Breast epithelium (tissue), 4 donors: ENCODE data around the gene PCP4L1. TPM values are rescaled to one million over a fixed set of nuclear protein-coding genes. Genes with fewer than 3 reads are reported as not detected.

Experiments
- DNase-seq, 2 donors: peaks; one replicate each; pipeline ENCODE4 v3.0.0-alpha.2; 2019; ENCODE audit warnings: low spot score in 2 of 2
- H3K27ac ChIP-seq, 2 donors: fragments of 200-600 bp; sonication (generic) in 1 of 2; one replicate each; pipeline ENCODE4 v1.5.1; 2016 to 2019; ENCODE audit warnings: mild to moderate bottlenecking in 1 of 2
- H3K27me3 ChIP-seq, 2 donors: fragments of 200-600 bp; sonication (generic) in 1 of 2; one replicate each; pipeline versions ENCODE4 v1.5.1 to v1.6.0; 2017 to 2019; ENCODE audit warnings: control low read depth in 1 of 2, mild to moderate bottlenecking in 1 of 2
- H3K36me3 ChIP-seq: fragments of 200-600 bp; one replicate; pipeline ENCODE4 v1.5.1; 2019
- H3K4me1 ChIP-seq, 2 donors: fragments of 200-600 bp; sonication (generic); one replicate each; pipeline ENCODE4 v1.5.1; 2016 to 2019; ENCODE audit warnings: control low read depth in 1 of 2
- H3K4me3 ChIP-seq, 3 donors: fragments of 200-600 bp; sonication (generic); 1 replicate in 2 of 3; 2 replicates in 1 of 3; pipeline ENCODE4 v1.5.1; 2016 to 2019; ENCODE audit warnings: mild to moderate bottlenecking in 3 of 3, moderate library complexity in 2 of 3
- H3K9me3 ChIP-seq, 2 donors: fragments of 200-600 bp; sonication (generic) in 1 of 2; one replicate each; pipeline ENCODE4 v1.5.1; 2016 to 2019; ENCODE audit warnings: control low read depth in 1 of 2
- POLR2A ChIP-seq: fragments of 450-650 bp; IDR thresholded peaks from one replicate; pipeline ENCODE4 v1.6.1; 2016; ENCODE audit warnings: antibody characterized with exemption, mild to moderate bottlenecking, moderate library complexity
- POLR2AphosphoS5 ChIP-seq, 3 donors: sonication (generic); formaldehyde crosslinking; IDR thresholded peaks; one replicate each; pipeline ENCODE4 v1.6.1; 2017; ENCODE audit warnings: antibody characterized with exemption in 3 of 3
- intact Hi-C: fragments of 100-400 bp; cut with DNase I; formaldehyde crosslinking; loops from one replicate; pipeline ENCODE4 v1.15.1; 2023; ENCODE audit warnings: low total_unique reads
- total RNA-seq, 3 donors: library from RNA; depleted of rRNA; stranded (reverse); fragments of >200 nt; gene quantifications; one replicate each; pipeline ENCODE4 v1.1.0, GENCODE V29; 2016
- TF ChIP-seq, protein P1 (sequence below), 3 donors: fragments of 450-650 bp; IDR thresholded peaks; one replicate each; pipeline ENCODE4 v1.5.1; 2016 to 2017; ENCODE audit warnings: antibody characterized with exemption in 3 of 3, mild to moderate bottlenecking in 3 of 3, moderate library complexity in 3 of 3

PCP4L1 gene
- total RNA-seq, 3 donors from 2014 or later = 0.32 to 2.0 (median 0.73) TPM

DNA sequence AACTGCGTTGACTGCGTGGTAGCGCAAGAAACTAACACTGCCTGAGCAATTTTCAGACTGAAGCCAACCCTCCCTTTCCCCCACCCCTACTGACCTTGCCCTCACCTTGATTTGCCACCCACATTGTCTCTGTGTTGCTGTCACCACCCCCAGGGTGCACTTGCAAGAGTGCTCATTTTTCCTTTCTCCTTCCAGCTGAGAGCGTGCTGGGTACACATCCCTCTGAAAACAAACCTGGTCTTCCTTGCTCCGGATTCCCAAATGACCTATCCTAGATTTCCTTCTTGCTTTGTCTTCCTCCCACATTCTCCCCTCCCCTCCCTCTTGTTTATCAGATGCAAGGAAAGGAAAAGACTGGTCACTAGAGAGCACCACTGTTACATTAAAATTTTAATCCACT is 27.0 kb downstream of the PCP4L1 start:
- intact Hi-C loops = no loop called here
- Histone ChIP-seq H3K27ac (no peak overlapping the region), H3K4me3 (no peak overlapping the region), H3K4me1 (no peaks in the 10 kb centered on the region), H3K36me3 (no peaks in the 10 kb centered on the region), H3K27me3 (no peaks in the 10 kb centered on the region), H3K9me3 (no peaks in the 10 kb centered on the region)
- no peak for DNase-seq
- TF ChIP-seq POLR2AphosphoS5 (IDR thresholded peaks at IDR 0.05) (no peak), POLR2A (no peak)
- TF ChIP-seq, protein P1, sequence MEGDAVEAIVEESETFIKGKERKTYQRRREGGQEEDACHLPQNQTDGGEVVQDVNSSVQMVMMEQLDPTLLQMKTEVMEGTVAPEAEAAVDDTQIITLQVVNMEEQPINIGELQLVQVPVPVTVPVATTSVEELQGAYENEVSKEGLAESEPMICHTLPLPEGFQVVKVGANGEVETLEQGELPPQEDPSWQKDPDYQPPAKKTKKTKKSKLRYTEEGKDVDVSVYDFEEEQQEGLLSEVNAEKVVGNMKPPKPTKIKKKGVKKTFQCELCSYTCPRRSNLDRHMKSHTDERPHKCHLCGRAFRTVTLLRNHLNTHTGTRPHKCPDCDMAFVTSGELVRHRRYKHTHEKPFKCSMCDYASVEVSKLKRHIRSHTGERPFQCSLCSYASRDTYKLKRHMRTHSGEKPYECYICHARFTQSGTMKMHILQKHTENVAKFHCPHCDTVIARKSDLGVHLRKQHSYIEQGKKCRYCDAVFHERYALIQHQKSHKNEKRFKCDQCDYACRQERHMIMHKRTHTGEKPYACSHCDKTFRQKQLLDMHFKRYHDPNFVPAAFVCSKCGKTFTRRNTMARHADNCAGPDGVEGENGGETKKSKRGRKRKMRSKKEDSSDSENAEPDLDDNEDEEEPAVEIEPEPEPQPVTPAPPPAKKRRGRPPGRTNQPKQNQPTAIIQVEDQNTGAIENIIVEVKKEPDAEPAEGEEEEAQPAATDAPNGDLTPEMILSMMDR (IDR thresholded peaks at IDR 0.05) = no peak

DNA sequence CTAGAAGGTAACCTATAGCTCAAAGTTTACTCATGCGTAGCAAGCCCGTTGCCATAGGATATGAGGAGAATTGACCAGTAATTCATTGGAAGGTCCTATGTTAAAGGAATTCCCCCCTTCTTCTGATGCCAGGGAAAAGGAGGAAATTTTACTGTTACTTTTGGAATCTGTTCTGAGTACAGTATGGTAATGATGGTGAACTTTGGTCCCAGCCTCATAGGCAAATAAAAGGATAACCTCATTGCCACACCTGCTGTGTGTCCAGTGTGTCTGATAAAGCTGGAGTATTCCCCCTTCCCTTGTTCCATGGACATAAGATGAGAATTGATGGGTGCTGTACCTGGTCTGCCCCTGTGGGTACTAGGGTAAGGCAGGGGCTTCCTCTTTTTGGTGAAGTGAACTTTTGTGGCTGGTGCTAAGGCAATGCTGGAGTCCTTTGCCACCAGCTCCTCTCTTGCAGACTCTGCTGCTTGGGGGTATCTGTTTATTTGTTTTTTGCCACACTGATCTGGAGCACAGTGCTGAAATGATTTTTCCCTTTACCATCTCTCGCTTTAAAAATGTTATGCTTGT is 29.0 kb downstream of the PCP4L1 start:
- H3K4me3 ChIP-seq = no peak overlapping the region
- H3K27ac ChIP-seq = no peak overlapping the region
- no peaks in the 10 kb centered on the region for H3K36me3 ChIP-seq
- TF ChIP-seq, protein P1 (IDR thresholded peaks at IDR 0.05) = no peak
- no peak for TF ChIP-seq POLR2A
- no peak for TF ChIP-seq POLR2AphosphoS5 (IDR thresholded peaks at IDR 0.05)
- no peaks in the 10 kb centered on the region for H3K27me3 ChIP-seq
- intact Hi-C loops = no loop called here
- no peak for DNase-seq
- no peaks in the 10 kb centered on the region for H3K9me3 ChIP-seq
- no peaks in the 10 kb centered on the region for H3K4me1 ChIP-seq

DNA sequence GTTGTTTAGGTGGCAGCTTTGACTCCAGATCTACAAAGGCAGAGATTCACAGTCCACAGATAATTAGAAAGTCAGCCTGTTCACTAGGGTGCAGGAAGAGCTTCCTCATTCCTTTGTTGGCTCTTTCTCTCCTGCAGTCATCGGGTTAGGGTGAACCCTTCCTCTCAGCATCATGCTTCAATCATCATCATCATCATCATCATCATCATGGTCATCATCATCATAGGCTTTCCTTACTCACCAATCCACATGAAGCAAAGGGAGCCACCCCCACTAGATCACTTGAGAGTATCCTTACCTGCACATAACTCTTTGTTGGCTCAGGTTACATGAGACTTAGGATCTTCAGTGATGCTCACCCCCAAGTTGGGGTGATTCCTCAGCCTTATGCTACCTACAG is 32.2 kb downstream of the PCP4L1 start:
- Histone ChIP-seq H3K27me3 (no peaks in the 10 kb centered on the region), H3K9me3 (no peaks in the 10 kb centered on the region), H3K4me3 (no peak overlapping the region), H3K4me1 (no peaks in the 10 kb centered on the region), H3K27ac (no peak overlapping the region), H3K36me3 (no peaks in the 10 kb centered on the region)
- no peak for DNase-seq
- no peak for TF ChIP-seq POLR2A
- TF ChIP-seq, protein P1 (IDR thresholded peaks at IDR 0.05) = no peak
- intact Hi-C loops = no loop called here

DNA sequence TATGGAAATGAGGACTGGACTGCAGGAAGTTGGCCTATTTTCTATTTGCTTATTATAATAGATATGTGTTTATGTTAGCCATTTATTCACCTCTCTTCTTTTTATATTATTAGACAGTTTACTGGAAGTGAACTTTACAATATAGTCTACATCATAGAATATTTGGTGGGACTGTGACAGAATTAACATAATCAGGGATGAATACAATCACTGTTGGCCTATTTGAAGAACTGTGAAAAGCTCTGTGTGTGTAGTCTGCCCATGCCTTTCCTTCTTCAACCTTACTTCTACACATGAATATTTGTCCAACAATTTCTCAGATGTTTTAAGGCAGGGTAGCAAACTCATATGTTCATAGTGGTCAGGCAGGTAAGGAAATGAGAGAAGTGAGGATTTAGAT is 38.9 kb downstream of the PCP4L1 start:
- intact Hi-C loops = no loop called here
- no peak for TF ChIP-seq POLR2A
- TF ChIP-seq POLR2AphosphoS5 (IDR thresholded peaks at IDR 0.05) = no peak
- TF ChIP-seq, protein P1 (IDR thresholded peaks at IDR 0.05) = no peak
- Histone ChIP-seq H3K9me3 (no peaks in the 10 kb centered on the region), H3K4me3 (no peak overlapping the region), H3K27ac (no peak overlapping the region), H3K27me3 (no peaks in the 10 kb centered on the region), H3K36me3 (no peaks in the 10 kb centered on the region), H3K4me1 (no peaks in the 10 kb centered on the region)
- no peak for DNase-seq

DNA sequence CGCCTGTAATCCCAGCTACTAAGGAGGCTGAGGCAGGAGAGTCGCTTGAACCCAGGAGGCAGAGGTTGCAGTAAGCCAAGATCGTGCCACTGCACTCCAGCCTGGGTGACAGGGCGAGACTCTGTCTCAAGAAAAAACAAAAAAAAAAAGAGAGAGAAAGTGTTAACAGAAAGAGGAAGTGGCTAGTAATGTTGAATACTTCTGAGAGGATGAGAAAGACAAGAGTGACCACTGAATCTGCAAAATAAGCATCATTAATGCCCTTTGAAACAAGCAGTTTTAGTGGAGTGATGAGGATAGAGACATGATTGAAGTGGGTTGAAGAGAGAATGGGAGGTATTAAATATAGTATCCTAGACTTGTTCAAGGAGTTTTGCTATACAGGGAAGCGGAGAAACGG is 39.6 kb downstream of the PCP4L1 start:
- H3K4me3 ChIP-seq = no peak overlapping the region
- no peaks in the 10 kb centered on the region for H3K27me3 ChIP-seq
- no peaks in the 10 kb centered on the region for H3K4me1 ChIP-seq
- H3K36me3 ChIP-seq = no peaks in the 10 kb centered on the region
- H3K27ac ChIP-seq = no peak overlapping the region
- TF ChIP-seq POLR2A = no peak
- intact Hi-C loops = no loop called here
- DNase-seq = no peak
- H3K9me3 ChIP-seq = no peaks in the 10 kb centered on the region

DNA sequence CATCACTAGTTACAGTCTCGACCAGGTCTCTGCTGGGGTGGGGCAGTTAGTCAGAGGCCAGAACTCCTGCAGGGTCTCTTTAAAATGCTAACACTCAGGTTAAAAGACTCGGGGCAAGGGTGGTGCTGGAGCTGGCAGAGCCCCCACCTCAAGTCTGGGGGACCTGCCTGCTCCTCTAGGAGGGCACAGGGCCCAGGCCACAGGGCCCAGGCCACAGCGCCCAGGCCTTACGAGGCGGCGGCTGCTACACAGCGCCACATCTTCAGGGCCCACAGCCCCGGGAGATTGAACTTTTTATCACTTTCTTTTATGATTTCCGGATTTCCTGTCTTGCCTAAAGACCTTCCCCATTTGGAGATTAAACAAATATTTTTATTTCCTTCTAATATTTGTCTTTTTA is 40.8 kb downstream of the PCP4L1 start:
- H3K27me3 ChIP-seq = no peaks in the 10 kb centered on the region
- no peak overlapping the region for H3K4me3 ChIP-seq
- H3K36me3 ChIP-seq = no peaks in the 10 kb centered on the region
- intact Hi-C loops = no loop called here
- no peak for DNase-seq
- TF ChIP-seq, protein P1 (IDR thresholded peaks at IDR 0.05) = no peak
- TF ChIP-seq POLR2AphosphoS5 (IDR thresholded peaks at IDR 0.05) = no peak
- no peak for TF ChIP-seq POLR2A
- no peak overlapping the region for H3K27ac ChIP-seq
- no peaks in the 10 kb centered on the region for H3K9me3 ChIP-seq
- H3K4me1 ChIP-seq = no peaks in the 10 kb centered on the region
